Stimulated activated CD8-positive, alpha-beta memory T cell treated with anti-CD3 and anti-CD28 coated beads, Interleukin-7, amount 100 ng/mL, for 24 hours (primary cell): ENCODE results near the gene ZNF175.

ENCODE experiments used
- DNase-seq: peaks from one replicate; pipeline ENCODE4 v3.0.0-alpha.2; 2020; ENCODE audit warnings: low read depth

The ZNF175 gene

DNA sequence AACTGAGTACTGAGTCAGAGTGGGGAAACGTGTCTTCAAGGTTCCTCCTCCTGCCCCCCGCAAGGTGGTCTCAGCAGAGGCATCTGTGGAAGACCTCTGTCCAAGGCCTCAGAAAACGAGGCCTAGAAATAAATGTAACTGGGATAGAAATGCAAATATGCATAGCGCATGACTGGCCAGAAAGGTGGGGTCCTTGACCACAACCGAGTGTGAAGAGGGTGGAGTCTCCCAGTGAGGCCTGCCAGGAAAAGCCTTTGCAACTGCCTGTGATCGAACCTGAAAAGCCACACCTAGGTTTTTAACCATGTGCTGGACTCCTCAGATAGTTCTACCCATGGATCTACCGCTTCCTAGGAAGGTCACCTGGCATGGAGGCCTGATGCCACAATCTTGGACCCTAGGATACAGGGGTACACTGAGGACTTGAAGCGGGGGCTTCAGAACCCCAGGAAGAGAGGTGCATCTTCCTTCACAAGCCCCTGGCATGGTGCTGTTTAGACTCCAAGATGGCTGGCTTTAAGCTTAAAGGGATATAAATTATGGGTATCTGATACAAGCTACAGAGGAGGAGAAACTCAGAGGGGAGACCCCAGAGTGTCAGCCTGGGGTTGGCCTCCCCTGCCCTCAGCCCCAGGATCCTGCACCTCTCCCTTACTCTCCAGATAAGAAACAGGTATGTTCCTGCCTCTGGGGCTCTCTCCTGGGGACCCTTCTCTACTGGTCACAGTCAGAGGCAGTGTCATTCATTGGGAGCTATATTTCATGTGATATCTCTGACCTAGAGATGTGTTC is 21.4 kb upstream of the ZNF175 start:
- DNase-seq, result no peak

DNA sequence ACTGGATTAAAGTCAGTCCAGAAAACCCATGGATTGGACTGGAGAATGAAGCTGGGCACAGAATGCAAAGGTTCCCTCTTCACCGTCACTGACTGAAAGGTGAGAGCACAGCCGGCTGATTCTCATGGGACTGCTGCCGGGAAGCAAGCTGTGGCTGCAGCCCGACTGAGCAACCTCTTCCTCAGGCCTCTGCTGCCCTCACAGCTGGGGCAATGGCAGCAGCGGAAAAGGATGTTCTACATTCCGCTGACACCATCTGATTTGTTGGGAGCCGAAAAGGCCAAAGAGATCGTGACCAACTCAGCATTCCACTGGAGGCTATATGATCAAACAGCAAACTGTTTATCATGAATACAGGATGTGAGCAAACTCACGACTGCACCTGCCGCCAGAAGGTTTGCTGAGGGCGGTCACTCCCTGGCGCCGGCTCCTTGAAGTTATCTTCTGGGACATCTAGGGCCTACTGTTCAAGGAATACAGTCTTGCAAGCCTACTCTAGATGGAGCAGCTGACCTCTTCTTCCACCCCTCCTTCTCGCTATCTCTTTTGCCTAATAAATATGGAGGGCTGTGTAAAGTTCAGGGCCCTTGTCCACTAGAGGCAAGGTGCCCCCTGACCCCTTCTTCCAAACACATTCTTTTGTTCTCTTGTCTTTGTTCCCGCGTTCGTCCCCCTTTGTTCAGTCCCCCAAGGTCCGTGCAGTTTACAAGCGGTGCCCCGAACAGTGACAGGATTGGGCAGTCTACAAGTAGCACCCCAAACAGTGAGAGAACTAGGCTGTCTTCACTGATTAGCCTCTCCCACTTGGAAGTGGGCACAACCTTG is 20.0 kb upstream of the ZNF175 start:
- no peak for DNase-seq

DNA sequence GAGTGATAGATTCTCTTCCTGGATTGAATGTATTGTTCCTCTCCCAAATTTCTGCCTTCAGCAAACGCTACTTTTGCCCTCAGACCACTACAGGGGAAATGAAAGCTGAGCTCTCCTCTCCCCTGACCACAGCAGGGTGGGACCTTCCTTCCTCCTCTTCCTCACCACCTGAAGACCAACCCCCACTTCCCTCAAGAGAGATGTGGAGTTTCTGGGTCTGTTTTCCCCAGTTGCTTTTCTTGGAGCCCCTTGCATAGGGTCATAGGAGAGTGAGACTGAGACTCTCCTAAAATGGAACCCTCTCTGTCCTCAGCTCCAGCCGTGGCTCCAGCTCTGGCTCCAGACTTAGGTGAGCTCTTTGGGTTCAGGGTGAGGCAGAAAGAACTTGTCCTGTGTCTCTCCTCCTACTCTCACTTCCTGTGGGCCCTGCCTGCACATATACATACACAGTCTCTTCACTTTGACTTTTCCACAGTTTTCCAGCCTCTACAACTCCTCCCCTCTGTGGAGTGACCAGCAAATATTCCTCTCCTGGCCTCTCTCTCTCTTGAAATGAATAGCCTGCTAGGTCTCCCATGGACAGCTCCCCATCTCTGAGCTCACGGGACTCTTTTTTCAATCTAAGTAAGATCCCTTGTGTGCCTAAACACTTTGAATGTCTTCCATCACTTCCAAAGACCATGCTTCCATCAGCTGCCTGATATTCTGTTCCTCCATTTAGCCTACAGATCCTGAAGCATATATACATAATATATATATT is 19.2 kb upstream of the ZNF175 start:
- DNase-seq, result no peak

DNA sequence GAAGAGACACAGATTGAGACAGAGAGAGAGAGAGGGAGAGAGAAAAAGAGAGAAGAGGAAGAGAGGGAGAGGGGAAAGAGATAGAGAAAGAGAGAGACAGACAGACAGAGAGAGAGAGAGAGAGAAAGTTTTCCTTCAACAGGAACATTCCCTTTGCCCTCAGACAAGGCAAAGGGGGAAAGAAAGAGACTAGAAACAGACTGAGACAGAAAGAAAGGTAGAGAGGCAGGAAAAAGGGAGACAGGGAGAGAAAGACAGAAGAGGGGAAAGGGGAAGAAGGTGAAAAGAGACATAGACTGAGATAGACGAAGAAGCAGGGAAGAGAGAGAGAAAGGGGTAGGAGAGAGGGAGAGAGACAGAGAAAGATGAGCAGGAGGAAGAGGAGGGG is 18.5 kb upstream of the ZNF175 start:
- no peak for DNase-seq

DNA sequence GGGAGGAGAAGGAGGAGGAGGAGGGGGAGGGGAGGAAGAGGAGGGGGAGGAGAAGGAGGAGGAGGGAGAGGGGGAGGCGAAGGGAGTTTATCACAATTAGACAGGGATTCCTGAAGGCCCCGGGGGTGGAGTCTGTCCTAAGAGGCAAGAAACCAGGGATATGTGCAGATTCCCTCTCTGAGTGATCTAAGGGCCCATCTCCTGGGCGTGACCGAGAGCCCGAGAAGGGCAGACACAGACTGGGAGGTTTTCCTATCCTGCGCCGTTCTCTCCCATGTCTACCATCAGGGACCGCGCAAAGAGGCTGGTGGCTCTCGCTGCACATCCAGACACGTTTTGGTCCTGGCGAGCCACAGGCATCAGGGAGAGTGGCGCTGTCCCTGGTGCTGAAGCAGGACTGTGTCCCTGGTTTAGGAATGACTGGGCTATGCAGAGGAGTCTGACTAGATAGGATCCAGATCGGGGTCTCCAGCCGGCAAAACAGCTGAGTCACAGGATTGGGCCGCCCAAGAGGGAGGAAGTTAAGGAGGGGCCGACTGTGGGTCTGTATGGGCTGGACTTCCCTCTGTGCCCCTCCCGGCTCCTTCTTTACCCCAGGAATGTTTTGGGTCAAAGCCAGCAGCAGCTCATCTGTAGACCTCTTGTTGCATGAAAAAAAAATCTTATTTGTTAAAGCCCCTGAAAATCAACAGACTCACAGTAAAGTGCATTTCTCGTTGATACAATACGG is 17.9 kb upstream of the ZNF175 start:
- no peak for DNase-seq

DNA sequence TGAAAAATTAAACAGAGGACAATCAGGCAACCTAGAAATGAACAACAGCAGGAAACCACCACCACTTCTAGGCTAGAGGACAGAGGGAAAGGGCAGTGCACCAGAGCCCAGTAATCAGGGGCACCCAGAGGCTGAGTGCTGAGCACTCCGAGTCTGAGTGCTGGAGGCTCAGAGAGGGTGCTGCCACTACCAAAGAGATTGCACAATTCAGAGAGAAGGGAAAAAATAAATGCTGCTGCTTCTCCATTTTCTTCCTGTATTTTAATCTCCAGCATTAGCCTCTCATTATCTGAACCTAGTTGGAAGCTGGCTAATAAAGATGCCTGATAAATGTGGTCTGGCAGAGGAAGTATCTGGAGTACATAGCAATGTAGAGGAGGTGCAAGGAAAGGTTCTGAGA is 11.8 kb upstream of the ZNF175 start:
- no peak for DNase-seq

DNA sequence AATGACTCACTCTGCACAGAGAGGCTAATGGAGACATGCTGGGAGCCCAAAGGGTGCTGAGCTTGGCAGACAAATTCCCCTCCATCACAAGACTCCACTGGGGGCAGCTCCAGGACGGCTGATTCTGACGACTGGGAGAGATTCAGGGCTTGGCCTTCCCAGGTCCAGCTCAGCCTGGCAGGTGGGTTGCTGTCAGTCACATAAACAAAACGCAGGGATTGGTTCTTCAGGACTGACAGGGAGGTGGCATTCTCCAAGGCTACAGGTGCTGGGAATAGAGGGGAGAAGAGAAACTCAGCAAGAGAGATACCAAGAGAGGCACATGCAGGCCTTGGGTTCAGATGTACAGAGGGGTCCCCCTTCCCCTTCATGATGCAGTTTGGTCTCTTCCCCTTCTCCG is 10.7 kb upstream of the ZNF175 start:
- DNase-seq, result no peak

DNA sequence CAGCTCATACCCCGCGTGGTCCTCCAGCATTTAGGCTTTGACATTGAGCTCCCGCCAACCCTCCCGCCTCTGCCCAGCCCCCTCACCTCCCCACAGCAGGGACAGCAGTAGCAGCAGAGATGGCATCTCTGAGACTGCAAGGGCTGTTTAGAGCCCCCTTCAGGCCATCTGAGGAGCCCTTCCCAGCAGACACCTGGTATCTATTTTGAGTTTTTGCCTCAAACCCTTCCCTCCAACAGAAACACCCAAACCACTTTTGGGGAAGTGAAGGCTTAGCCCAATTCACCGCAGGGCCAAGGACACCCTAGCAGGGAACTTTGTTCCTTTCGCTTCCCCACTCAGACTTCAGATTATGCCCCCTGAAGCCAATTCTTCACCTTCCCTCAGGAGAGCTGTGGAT is 6.3 kb upstream of the ZNF175 start:
- no peak for DNase-seq

DNA sequence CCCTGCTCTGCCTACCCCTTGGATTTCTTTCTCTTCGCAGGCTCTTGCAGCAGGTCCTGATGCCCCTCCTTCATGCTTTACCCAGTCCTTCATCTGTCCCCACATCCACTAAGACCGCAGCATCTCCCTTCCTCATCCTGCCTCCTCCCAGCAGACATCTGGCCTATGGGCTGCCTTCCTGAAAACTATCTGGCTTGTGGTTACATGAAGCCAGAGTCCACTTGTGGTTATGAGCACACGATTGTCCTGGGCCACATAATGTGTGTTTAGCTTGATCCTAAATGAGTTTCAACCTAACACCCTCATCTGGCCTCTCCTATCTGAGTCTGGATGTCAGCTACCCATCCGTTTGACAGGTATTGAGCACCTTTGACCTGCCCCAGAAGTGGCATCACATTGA is 5.5 kb upstream of the ZNF175 start:
- DNase-seq, result no peak

DNA sequence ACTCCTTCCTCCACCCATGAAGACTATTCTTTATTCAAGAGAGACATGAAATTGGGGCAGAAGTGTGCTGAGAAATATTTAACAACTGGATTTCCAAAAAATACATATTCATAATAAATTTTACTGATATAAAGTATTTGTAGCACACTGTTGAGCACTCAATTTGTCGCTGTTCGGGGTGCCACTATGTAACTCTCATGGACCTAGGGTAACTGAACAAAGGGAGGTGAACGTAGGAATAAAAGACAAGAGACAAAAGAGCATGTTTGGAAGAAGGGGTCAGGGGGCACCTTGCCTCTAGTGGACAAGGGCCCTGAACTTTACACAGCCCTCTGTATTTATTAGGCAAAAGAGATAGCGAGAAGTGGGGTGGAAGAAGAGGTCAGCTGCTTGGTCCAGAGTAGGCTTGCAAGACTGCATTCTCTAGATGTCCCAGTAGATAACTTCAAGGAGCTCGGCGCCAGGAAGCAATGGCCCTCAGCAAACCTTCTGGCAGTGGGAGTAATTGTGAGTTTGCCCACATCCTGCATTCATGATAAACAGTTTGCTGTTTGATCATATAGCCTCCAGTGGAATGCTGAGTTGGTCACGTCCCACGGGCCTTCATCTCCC is 4.5 kb upstream of the ZNF175 start:
- DNase-seq, result no peak

DNA sequence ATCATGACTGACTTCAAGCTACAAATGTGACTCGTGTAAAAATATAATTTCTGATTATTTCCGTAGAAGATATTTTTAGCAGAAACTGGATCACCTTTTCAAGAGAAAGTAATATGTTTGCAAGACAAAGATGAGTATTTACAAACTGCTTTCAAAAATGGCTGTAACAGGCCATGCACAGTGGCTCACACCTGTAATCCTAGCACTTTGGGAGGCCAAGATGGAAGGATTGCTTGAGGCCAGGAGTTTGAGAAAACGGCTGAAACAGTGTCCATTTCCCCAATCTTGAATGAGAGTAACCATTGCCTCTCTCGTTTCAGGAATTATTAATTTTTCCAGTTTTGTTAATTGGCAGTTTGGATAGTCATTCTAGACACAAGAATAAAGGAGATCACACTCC is 3.5 kb upstream of the ZNF175 start:
- DNase-seq, result no peak

DNA sequence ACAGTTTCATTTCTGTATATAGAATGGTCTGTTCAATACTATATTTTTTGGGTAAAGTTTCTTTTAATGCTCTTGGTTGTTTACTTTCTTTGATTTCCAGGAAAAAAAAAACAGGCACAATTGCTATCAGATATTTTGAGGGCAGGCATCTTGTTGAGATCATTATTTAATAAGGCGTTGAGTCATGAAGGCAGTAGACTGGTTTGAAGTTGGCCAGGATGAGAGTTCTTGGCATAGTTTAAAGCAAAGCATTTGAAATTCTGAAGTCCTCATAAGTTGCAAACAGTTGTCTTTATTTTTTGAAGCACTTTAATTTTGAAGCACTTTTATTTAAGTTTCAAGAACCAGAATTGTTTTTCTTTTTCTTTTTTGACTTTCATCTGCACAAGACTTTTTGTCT is 2.6 kb upstream of the ZNF175 start:
- DNase-seq, result no peak

DNA sequence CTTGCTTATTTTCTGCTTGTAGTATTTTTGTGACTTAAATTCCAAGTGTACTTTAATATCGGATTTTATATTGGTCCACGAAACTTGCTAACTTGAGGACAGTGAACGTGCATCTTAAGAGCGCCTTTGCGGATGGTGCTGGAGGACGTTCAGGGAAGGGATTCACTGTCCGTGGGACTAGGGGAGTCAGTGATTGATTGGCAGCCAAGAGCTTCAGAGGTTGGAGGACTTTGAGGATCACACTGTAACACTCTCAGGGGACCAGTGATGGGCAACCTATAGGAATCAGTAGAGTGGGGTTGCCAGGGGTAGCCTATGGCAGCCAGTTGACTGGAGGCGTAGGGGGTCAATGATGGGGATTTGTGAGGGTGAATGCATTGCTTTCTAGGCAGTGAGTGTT is 516 bp downstream of the ZNF175 start:
- DNase-seq, result no peak

DNA sequence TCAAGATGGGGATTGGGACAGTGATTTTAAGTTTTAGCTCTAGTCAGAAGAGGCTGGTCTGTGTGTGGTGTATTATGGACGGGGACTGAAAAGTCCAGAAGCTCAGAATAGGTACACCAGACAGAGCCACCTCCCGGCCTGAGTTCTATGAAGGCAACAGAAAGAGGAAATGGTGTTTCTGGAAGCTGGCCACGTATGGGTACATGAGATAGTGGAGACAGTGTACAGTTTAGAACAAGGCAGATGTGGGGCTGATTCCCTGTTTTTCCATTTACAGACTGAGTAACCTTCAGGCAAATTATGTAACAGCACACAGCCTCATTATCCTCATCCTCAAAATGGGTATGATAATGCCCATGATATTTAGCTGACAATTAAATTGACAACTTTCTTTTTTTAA is 1.3 kb downstream of the ZNF175 start:
- no peak for DNase-seq

DNA sequence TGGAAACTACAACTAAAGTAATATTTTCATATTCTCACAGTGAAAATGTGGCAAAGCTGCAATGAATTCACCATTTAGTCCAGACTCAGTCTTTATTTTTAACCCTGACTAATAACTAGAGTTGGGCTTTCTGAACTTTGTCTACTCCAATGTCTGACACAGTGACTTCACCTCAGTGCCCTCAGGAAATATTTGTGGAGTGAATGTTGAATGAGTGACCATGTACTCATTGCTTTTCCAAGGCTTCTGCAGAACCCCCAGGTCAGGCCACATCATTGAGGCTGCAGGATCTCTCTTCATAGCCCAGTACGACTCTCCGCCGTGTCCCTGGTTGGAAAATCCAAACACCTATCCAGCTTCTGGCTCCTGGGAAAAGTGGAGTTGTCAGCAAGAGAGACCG is 1.8 kb downstream of the ZNF175 start:
- DNase-seq, result no peak

DNA sequence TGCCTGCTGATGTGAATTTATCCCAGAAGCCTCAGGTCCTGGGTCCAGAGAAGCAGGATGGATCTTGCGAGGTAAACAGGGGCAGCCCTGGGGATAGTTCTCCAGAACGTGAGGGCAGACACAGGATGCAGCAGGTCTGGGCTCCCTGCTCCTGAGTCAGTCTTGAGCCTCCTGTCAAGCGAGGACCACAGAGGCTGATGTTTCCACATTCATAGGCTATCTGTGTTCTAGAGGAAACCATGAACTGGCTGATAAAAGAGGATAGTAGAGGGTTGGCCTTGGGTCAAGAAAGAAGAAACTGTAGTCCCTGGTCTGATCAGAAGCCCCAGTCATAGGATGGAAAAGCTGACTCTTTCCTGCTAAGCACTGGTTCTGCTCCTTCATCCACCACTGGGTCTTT is 2.2 kb downstream of the ZNF175 start:
- no peak for DNase-seq

DNA sequence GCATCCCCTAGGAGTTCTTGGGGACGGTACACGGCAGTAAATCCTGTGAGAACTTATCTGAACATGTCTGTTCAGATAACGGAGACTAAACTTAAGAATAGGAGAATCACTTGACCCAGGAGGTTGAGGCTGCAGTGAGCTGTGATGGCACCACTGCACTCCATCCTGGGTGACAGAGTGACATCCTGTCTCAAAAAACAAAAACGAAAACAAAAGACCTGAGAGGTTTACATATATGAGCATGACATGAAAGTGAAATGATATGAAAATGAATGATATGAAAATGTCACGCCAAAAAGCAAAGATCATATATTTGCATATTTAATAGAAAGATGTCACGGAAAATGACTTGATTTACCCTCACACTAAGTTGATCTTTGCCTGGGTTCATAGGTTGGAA is 5.8 kb downstream of the ZNF175 start:
- no peak for DNase-seq

DNA sequence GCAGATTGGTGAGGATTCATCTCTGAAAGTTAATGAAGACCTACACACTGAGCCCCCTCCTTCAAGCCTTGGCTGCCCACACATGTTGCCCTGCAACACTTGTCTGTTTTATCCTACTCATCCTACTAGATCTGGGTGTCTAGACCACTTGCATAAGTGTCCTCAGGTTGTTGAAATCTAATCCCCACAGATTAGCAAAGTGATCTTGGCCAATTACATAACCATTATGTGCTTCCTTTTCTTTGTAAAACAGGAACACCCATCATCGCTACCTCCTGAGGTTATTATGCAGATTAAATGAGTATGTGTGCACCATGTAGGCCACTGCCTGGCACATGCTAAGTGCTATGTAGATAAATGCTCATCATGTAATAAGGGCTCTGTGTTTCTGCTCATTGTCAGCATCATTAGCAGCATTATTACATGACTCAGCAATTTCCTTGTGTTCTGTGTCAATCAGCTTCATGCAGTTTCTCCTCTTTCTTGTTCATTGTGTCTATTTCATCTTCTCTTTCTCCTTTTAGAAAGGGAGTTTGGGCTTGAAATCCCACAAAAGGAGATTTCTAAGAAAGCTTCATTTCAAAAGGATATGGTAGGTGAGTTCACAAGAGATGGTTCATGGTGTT is 15.1 kb downstream of the ZNF175 start:
- no peak for DNase-seq

DNA sequence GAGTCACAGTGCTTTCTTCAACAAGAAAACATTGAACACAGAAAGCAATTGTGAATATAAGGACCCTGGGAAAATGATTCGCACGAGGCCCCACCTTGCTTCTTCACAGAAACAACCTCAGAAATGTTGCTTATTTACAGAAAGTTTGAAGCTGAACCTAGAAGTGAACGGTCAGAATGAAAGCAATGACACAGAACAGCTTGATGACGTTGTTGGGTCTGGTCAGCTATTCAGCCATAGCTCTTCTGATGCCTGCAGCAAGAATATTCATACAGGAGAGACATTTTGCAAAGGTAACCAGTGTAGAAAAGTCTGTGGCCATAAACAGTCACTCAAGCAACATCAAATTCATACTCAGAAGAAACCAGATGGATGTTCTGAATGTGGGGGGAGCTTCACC is 15.7 kb downstream of the ZNF175 start:
- DNase-seq, result no peak

DNA sequence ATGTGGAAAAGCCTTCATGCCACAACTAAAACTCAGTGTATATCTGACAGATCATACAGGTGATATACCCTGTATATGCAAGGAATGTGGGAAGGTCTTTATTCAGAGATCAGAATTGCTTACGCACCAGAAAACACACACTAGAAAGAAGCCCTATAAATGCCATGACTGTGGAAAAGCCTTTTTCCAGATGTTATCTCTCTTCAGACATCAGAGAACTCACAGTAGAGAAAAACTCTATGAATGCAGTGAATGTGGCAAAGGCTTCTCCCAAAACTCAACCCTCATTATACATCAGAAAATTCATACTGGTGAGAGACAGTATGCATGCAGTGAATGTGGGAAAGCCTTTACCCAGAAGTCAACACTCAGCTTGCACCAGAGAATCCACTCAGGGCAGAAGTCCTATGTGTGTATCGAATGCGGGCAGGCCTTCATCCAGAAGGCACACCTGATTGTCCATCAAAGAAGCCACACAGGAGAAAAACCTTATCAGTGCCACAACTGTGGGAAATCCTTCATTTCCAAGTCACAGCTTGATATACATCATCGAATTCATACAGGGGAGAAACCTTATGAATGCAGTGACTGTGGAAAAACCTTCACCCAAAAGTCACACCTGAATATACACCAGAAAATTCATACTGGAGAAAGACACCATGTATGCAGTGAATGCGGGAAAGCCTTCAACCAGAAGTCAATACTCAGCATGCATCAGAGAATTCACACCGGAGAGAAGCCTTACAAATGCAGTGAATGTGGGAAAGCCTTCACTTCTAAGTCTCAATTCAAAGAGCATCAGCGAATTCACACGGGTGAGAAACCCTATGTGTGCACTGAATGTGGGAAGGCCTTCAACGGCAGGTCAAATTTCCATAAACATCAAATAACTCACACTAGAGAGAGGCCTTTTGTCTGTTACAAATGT is 16.4 kb downstream of the ZNF175 start:
- no peak for DNase-seq
